Mesenteric fat pad (tissue), 1 donor: ENCODE measurements around the gene PRKAB2. TPM values are rescaled to one million over a fixed set of nuclear protein-coding genes. Genes with fewer than 3 reads are reported as not detected.
"Not testable (repeated sequence)": the region's sequence is repeated elsewhere in the genome, so short reads cannot be mapped to it uniquely, and the experiment has no call there.

Source experiments
- DNase-seq: peaks from one replicate; pipeline ENCODE4 v3.0.0-alpha.2; 2020; ENCODE audit warnings: low spot score
- long read RNA-seq: library from polyadenylated mRNA; unstranded; transcript quantifications from one replicate; pipeline ENCODE4 v2.0.0, GENCODE V29; 2020
- total RNA-seq: library from RNA; stranded (reverse); fragmentation: NEBNext Ultra II Directional; extraction: Animal tissue kit (Norgen Biotek cat#: 25700); gene quantifications from one replicate; pipeline ENCODE4 v1.2.1, GENCODE V29; 2021
- donor health status: DM: yes; HTN: yes; CAD: no.

Gene PRKAB2
- 6.4 TPM for total RNA-seq
- long read RNA-seq, partial matches to known transcripts: 1 of 4 reads
- long read RNA-seq, other reads (novel, unspliced or antisense): 3 of 4 reads

- peak; percentile 98 for DNase-seq
These were observed at the start of gene PRKAB2 for GRCh38 chr1:147172168-147173016. Gene PRKAB2 (minus strand): TSS chr1:147172470. CDS start chr1:147172144, 326 bp downstream.

GRCh38 chr1:147218606-147219005 lies 46.3 kb upstream of the PRKAB2 start:
- no peak for DNase-seq

GRCh38 chr1:147217141-147217540 lies 44.9 kb upstream of the PRKAB2 start:
- DNase-seq: no peak

GRCh38 chr1:147216124-147216523 lies 43.9 kb upstream of the PRKAB2 start:
- no peak for DNase-seq

GRCh38 chr1:147215540-147215916 lies 43.3 kb upstream of the PRKAB2 start:
- no peak for DNase-seq

- DNase-seq: no peak
These were observed 42.7 kb upstream of the PRKAB2 start for GRCh38 chr1:147214842-147215539.

- DNase-seq: no peak
These were observed 42.1 kb upstream of the PRKAB2 start for GRCh38 chr1:147214325-147214724.

GRCh38 chr1:147213271-147213670 lies 41.0 kb upstream of the PRKAB2 start:
- no peak for DNase-seq

GRCh38 chr1:147211577-147211976 lies 39.3 kb upstream of the PRKAB2 start:
- DNase-seq: no peak

GRCh38 chr1:147210987-147211386 lies 38.7 kb upstream of the PRKAB2 start:
- no peak for DNase-seq

- no peak for DNase-seq
These were observed 37.9 kb upstream of the PRKAB2 start for GRCh38 chr1:147209825-147210821.

GRCh38 chr1:147208619-147209018 lies 36.3 kb upstream of the PRKAB2 start:
- no peak for DNase-seq

GRCh38 chr1:147207192-147207591 lies 34.9 kb upstream of the PRKAB2 start:
- DNase-seq: no peak

GRCh38 chr1:147204080-147204479 lies 31.8 kb upstream of the PRKAB2 start:
- no peak for DNase-seq

GRCh38 chr1:147202576-147202975 lies 30.3 kb upstream of the PRKAB2 start:
- DNase-seq: no peak

- DNase-seq: no peak
These were observed 29.5 kb upstream of the PRKAB2 start for GRCh38 chr1:147201786-147202185.

GRCh38 chr1:147201276-147201675 lies 29.0 kb upstream of the PRKAB2 start:
- no peak for DNase-seq

- DNase-seq: not testable (repeated sequence)
These were observed 25.1 kb upstream of the PRKAB2 start for GRCh38 chr1:147197324-147197723.

GRCh38 chr1:147189514-147189913 lies 17.2 kb upstream of the PRKAB2 start:
- DNase-seq: no peak

- DNase-seq: no peak
These were observed 13.2 kb upstream of the PRKAB2 start for GRCh38 chr1:147185432-147185831.
